ENCODE results near the gene GLYATL1. TPM values are rescaled to one million over a fixed set of nuclear protein-coding genes. Genes with fewer than 3 reads are reported as not detected.

Gene GLYATL1, protein sequence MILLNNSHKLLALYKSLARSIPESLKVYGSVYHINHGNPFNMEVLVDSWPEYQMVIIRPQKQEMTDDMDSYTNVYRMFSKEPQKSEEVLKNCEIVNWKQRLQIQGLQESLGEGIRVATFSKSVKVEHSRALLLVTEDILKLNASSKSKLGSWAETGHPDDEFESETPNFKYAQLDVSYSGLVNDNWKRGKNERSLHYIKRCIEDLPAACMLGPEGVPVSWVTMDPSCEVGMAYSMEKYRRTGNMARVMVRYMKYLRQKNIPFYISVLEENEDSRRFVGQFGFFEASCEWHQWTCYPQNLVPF
- total RNA-seq = 0.33 and 1.2 TPM in 2 replicates

DNA sequence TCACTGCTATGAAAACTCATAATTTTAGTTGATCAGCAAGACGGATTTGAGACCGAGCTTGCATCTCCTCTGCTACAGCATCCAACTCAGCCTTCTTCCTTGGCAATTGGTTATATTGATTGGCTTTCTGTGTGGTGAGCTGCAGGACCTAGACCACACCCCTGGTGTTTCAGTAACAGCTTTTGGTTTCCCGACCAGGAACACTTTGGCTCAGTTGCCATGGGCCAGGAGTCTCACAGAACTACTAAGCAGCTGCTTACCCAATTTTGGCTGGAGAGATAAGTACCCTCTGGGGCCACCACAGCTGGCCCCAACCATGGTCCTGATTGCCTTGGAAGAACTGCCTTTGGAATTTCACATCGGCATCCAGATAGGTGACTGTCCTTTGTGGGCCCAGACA is at the start of gene GLYATL1:
Gene GLYATL1, plus strand, starts transcription at position 212 of the 400 bp plus-strand sequence. CDS start 7,600 bp downstream, outside the sequence.

Other genes starting within 250 kb of the GLYATL1 start
- not detected in 2 replicates for gene GLYAT, start 207.5 kb upstream of the GLYATL1 start, total RNA-seq
- gene GLYATL2, start 94.8 kb upstream of the GLYATL1 start, total RNA-seq = 1.7 and 5.5 TPM in 2 replicates
- not detected in 2 replicates for gene GLYATL1B, start 146.8 kb downstream of the GLYATL1 start, total RNA-seq
- gene FAM111B, start 167.7 kb downstream of the GLYATL1 start, total RNA-seq = 0.17 and 8.7 TPM in 2 replicates
- 36.1 and 62.7 TPM in 2 replicates for gene FAM111A, start 203.4 kb downstream of the GLYATL1 start, total RNA-seq
- gene DTX4, start 232.6 kb downstream of the GLYATL1 start, total RNA-seq = 4.4 and 9.3 TPM in 2 replicates

Data from smooth muscle cell of trachea (primary cell).